WERI-Rb-1 (cell line): ENCODE data around the gene SMIM8.
"Not testable (repeated sequence)": the region's sequence is repeated elsewhere in the genome, so short reads cannot be mapped to it uniquely, and the experiment has no call there.

Experiments used
- DNase-seq: peaks from one replicate; pipeline ENCODE4 v3.0.0-alpha.2; 2020
- H3K27ac ChIP-seq: fragments of 250-450 bp; sonication (Bioruptor Pico); 2 replicates; pipeline ENCODE4 v1.5.1; 2020; ENCODE audit warnings: mild to moderate bottlenecking, moderate library complexity
- H3K27me3 ChIP-seq: fragments of 250-450 bp; sonication (Bioruptor Pico); 2 replicates; pipeline ENCODE4 v1.5.1; 2021; ENCODE audit warnings: mild to moderate bottlenecking, low read depth, moderate library complexity; ENCODE audit not compliant: insufficient read depth, severe bottlenecking
- H3K36me3 ChIP-seq: fragments of 250-450 bp; sonication (Bioruptor Pico); 2 replicates; pipeline ENCODE4 v1.5.1; 2020; ENCODE audit warnings: mild to moderate bottlenecking, moderate library complexity
- H3K4me3 ChIP-seq: 2 replicates; pipeline ENCODE4 v1.5.1; 2011; ENCODE audit warnings: low read depth, mild to moderate bottlenecking, control low read depth, low read length
- H3K9me3 ChIP-seq: fragments of 250-450 bp; sonication (Bioruptor Pico); 2 replicates; pipeline ENCODE4 v1.5.1; 2021; ENCODE audit warnings: mild to moderate bottlenecking, moderate library complexity; ENCODE audit not compliant: severe bottlenecking
- CTCF ChIP-seq: IDR thresholded peaks from 2 replicates; pipeline ENCODE4 v1.5.1; 2011; ENCODE audit warnings: low read depth, mild to moderate bottlenecking, control low read depth, inconsistent platforms, low read length

Gene SMIM8

GRCh38 chr6:87291883-87292282, 30.5 kb upstream of the SMIM8 start:
- Histone ChIP-seq H3K36me3 (no peaks in the 10 kb centered on the region), H3K27ac (no peak overlapping the region), H3K4me3 (no peak overlapping the region), H3K27me3 (no peaks in the 10 kb centered on the region), H3K9me3 (no peaks in the 10 kb centered on the region)
- no peak for TF ChIP-seq CTCF
- no peak for DNase-seq

- H3K9me3 ChIP-seq: no peaks in the 10 kb centered on the region
- H3K4me3 ChIP-seq: no peak overlapping the region
- no peaks in the 10 kb centered on the region for H3K36me3 ChIP-seq
Measured at GRCh38 chr6:87293526-87293925, 28.9 kb upstream of the SMIM8 start.

GRCh38 chr6:87297119-87297518, 25.3 kb upstream of the SMIM8 start:
- Histone ChIP-seq H3K4me3 (no peak overlapping the region), H3K9me3 (no peaks in the 10 kb centered on the region), H3K36me3 (no peaks in the 10 kb centered on the region), H3K27me3 (no peaks in the 10 kb centered on the region), H3K27ac (no peak overlapping the region)
- TF ChIP-seq CTCF: no peak
- DNase-seq: no peak

More at GRCh38 chr6:87293526-87293925, 28.9 kb upstream of the SMIM8 start:
- TF ChIP-seq CTCF: no peak
- Histone ChIP-seq H3K27me3 (no peaks in the 10 kb centered on the region), H3K27ac (no peak overlapping the region)
- no peak for DNase-seq

GRCh38 chr6:87301277-87301676, 21.1 kb upstream of the SMIM8 start:
- not testable (repeated sequence) for H3K27me3 ChIP-seq, H3K9me3 ChIP-seq, DNase-seq, H3K36me3 ChIP-seq, H3K4me3 ChIP-seq, H3K27ac ChIP-seq

- H3K27ac ChIP-seq: no peak overlapping the region
- DNase-seq: no peak
- H3K36me3 ChIP-seq: no peaks in the 10 kb centered on the region
- peaks cover 3% of the 10 kb centered on the region for H3K9me3 ChIP-seq
- no peaks in the 10 kb centered on the region for H3K27me3 ChIP-seq
- H3K4me3 ChIP-seq: no peak overlapping the region
- TF ChIP-seq CTCF: no peak
Measured at GRCh38 chr6:87308970-87309369, 13.4 kb upstream of the SMIM8 start.

- no peak for TF ChIP-seq CTCF
- DNase-seq: no peak
- no peaks in the 10 kb centered on the region for H3K27me3 ChIP-seq
- H3K4me3 ChIP-seq: no peak overlapping the region
- no peak overlapping the region for H3K27ac ChIP-seq
- no peaks in the 10 kb centered on the region for H3K36me3 ChIP-seq
- no peaks in the 10 kb centered on the region for H3K9me3 ChIP-seq
Measured at GRCh38 chr6:87312860-87313259, 9.5 kb upstream of the SMIM8 start.
